Loucy (cell line): ENCODE data around the gene SLC7A8.

Experiments
- H2AFZ ChIP-seq: fragments of 200-600 bp; sonication (generic); 2 replicates; pipeline ENCODE4 v1.6.0; 2016; ENCODE audit warnings: antibody characterized with exemption, mild to moderate bottlenecking, low read length, moderate library complexity
- H3F3A ChIP-seq: fragments of 200-600 bp; 2 replicates; pipeline ENCODE4 v1.6.0; 2016; ENCODE audit warnings: antibody characterized with exemption, low read depth, mild to moderate bottlenecking
- H3K27me3 ChIP-seq: fragments of 200-600 bp; sonication (generic); 2 replicates; pipeline ENCODE4 v1.6.1; 2014; ENCODE audit warnings: low read length, mild to moderate bottlenecking; ENCODE audit not compliant: insufficient read depth, poor library complexity, severe bottlenecking
- H3K36me3 ChIP-seq: fragments of 200-600 bp; sonication (generic); 2 replicates; pipeline ENCODE4 v1.6.1; 2016; ENCODE audit warnings: low read length; ENCODE audit not compliant: insufficient read depth
- H3K4me1 ChIP-seq: fragments of 200-600 bp; sonication (generic); 2 replicates; pipeline ENCODE4 v1.5.1; 2014; ENCODE audit warnings: low read length, mild to moderate bottlenecking; ENCODE audit not compliant: insufficient read depth, poor library complexity, severe bottlenecking
- H3K4me2 ChIP-seq: fragments of 200-600 bp; sonication (generic); 2 replicates; pipeline ENCODE4 v1.6.0; 2014; ENCODE audit warnings: antibody characterized with exemption, low read length, low read depth, mild to moderate bottlenecking; ENCODE audit not compliant: poor library complexity, severe bottlenecking
- H3K4me3 ChIP-seq: fragments of 200-600 bp; sonication (generic); 2 replicates; pipeline ENCODE4 v1.5.1; 2014; ENCODE audit warnings: low read length, mild to moderate bottlenecking, mixed read lengths; ENCODE audit not compliant: poor library complexity, severe bottlenecking
- H3K79me2 ChIP-seq: fragments of 200-600 bp; sonication (generic); 2 replicates; pipeline ENCODE4 v1.6.1; 2014; ENCODE audit warnings: low read length; ENCODE audit not compliant: insufficient read depth
- H3K9ac ChIP-seq: fragments of 200-600 bp; sonication (generic); 2 replicates; pipeline ENCODE4 v1.6.0; 2014; ENCODE audit warnings: mild to moderate bottlenecking, low read depth, low read length, moderate library complexity; ENCODE audit not compliant: poor library complexity, severe bottlenecking
- H3K9me2 ChIP-seq: fragments of 200-600 bp; sonication (generic); replicated peaks from 2 replicates; pipeline ENCODE4 v1.6.1; 2016; ENCODE audit warnings: low read depth, low read length, mixed read lengths
- H3K9me3 ChIP-seq: fragments of 200-600 bp; sonication (generic); 2 replicates; pipeline ENCODE4 v1.6.1; 2014; ENCODE audit warnings: mild to moderate bottlenecking, antibody characterized with exemption, low read length, low read depth; ENCODE audit not compliant: insufficient read depth
- H4K20me1 ChIP-seq: fragments of 200-600 bp; sonication (generic); 2 replicates; pipeline ENCODE4 v1.6.0; 2014; ENCODE audit warnings: antibody characterized with exemption, low read length, mild to moderate bottlenecking; ENCODE audit not compliant: insufficient read depth, poor library complexity, severe bottlenecking
- EZH2phosphoT487 ChIP-seq: fragments of 200-600 bp; IDR thresholded peaks from 2 replicates; pipeline ENCODE4 v1.6.1; 2018; ENCODE audit warnings: antibody characterized with exemption, mild to moderate bottlenecking, moderate library complexity, borderline replicate concordance
- TF ChIP-seq, protein P1 (sequence below): fragments of 200-600 bp; sonication (generic); conservative IDR thresholded peaks from 2 replicates; pipeline ENCODE4 v1.5.1; 2014; ENCODE audit warnings: mild to moderate bottlenecking, antibody characterized with exemption, low read length

SLC7A8 gene

DNA sequence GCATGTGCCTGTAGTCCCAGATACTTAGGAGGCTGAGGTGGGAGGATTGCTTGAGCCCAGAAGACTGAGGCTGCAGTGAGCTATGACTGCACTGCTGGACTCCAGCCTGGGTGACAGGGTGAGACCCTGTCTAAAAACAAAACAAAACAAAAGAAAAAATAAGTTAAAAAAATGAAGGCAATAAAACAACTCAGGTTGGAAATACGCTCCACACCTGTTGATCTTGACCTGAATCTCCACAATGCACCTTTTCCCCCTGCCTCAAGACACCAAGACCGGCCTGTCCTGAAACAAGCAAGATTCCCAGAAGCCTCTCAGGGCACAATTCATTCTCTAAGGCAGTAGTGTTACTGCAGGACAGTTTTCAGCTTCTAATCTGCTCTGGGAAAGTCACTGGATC lies 43.6 kb downstream of the SLC7A8 start:
- no peaks in the 10 kb centered on the region for H3K9me2 ChIP-seq
- H3K36me3 ChIP-seq = no peaks in the 10 kb centered on the region
- H3F3A ChIP-seq = no peaks in the 10 kb centered on the region
- no peaks in the 10 kb centered on the region for H4K20me1 ChIP-seq
- TF ChIP-seq, protein P1, sequence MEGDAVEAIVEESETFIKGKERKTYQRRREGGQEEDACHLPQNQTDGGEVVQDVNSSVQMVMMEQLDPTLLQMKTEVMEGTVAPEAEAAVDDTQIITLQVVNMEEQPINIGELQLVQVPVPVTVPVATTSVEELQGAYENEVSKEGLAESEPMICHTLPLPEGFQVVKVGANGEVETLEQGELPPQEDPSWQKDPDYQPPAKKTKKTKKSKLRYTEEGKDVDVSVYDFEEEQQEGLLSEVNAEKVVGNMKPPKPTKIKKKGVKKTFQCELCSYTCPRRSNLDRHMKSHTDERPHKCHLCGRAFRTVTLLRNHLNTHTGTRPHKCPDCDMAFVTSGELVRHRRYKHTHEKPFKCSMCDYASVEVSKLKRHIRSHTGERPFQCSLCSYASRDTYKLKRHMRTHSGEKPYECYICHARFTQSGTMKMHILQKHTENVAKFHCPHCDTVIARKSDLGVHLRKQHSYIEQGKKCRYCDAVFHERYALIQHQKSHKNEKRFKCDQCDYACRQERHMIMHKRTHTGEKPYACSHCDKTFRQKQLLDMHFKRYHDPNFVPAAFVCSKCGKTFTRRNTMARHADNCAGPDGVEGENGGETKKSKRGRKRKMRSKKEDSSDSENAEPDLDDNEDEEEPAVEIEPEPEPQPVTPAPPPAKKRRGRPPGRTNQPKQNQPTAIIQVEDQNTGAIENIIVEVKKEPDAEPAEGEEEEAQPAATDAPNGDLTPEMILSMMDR = no peak
- TF ChIP-seq EZH2phosphoT487 = no peak
- no peak overlapping the region for H2AFZ ChIP-seq
- H3K4me1 ChIP-seq = no peaks in the 10 kb centered on the region
- H3K27me3 ChIP-seq = no peaks in the 10 kb centered on the region
- H3K79me2 ChIP-seq = no peaks in the 10 kb centered on the region
- H3K4me2 ChIP-seq = no peak overlapping the region
- no peak overlapping the region for H3K4me3 ChIP-seq
- no peaks in the 10 kb centered on the region for H3K9me3 ChIP-seq
- no peak overlapping the region for H3K9ac ChIP-seq

DNA sequence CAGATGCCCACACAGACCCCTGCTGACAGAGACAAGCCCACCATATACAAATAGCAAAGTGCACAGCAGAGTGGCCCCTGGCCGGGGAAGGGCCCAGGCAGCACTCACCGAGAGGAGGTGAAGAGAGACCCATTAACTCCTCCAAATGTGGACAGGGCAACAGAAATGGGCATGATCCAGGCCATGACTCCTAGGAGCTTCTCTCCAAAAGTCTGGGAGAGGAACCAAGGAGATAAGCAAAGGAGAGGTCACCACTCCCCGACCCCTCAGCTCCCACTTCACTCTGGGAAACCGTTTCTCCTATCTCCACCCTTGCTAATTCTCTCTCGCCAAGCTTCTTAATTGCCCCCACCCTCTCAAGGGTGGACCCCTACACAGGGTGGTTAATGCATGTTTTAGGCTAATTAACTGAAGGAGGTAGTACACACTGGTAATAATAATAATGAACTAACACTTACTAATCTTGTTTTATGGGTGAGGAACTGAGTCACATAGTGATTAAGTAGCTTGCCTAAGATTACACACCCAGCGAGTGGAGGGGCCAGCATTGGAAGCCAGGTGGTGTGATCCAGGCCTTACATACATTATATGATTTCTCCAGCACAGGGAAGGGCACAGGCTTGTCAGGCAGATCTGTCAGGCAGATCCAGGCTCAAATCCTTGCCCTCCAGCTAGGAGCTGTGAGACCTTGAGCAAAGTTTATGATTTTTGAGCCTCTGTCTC lies 45.5 kb downstream of the SLC7A8 start:
- Histone ChIP-seq H3K27me3 (no peaks in the 10 kb centered on the region), H3K9me3 (no peaks in the 10 kb centered on the region), H3F3A (no peaks in the 10 kb centered on the region), H2AFZ (no peak overlapping the region), H3K9ac (no peak overlapping the region), H3K4me1 (no peaks in the 10 kb centered on the region), H3K79me2 (no peaks in the 10 kb centered on the region), H3K4me3 (no peak overlapping the region), H3K9me2 (no peaks in the 10 kb centered on the region), H3K36me3 (no peaks in the 10 kb centered on the region), H3K4me2 (no peak overlapping the region), H4K20me1 (no peaks in the 10 kb centered on the region)
- TF ChIP-seq, protein P1 = no peak
- TF ChIP-seq EZH2phosphoT487 = no peak

DNA sequence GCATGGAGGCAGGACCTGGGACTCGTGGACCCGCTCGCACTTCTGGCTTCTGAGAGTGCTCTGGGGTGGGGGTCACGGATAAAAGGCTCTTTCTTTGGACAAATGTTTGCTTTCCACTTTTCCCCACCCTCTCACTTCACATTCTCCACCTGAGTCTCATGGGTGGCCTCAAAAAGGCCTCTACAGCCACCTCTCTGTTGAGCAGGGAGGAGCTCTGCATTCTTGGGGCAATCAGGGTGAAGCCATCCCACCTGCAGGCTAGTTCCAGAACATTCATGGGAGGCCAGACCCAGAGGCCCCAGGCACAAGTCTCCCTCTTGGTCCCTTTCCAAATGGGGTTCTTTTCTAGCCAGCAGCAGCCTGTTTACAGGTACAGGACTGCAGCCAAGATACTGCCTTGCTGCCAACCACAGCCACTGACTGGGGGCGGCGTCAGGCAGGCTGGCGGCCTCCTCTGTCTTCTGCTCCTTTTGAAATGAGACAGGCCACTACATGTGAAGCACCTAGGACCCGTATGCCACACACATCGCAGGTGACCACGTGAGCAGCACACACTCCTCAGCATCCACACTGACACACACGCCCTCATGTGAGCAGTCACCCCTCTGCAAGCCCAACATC lies 46.2 kb downstream of the SLC7A8 start:
- Histone ChIP-seq H2AFZ (no peak overlapping the region), H3K27me3 (no peaks in the 10 kb centered on the region), H3K9me3 (no peaks in the 10 kb centered on the region), H3K9me2 (no peaks in the 10 kb centered on the region), H3K36me3 (no peaks in the 10 kb centered on the region), H3K4me1 (no peaks in the 10 kb centered on the region), H3K9ac (no peak overlapping the region), H3K79me2 (no peaks in the 10 kb centered on the region), H3K4me2 (no peak overlapping the region), H3F3A (no peaks in the 10 kb centered on the region), H4K20me1 (no peaks in the 10 kb centered on the region), H3K4me3 (no peak overlapping the region)
- TF ChIP-seq, protein P1 = no peak
- TF ChIP-seq EZH2phosphoT487 = no peak
